GM21528 (cell line): ENCODE results near the gene SCUBE2.
"Not testable (repeated sequence)": the region's sequence is repeated elsewhere in the genome, so short reads cannot be mapped to it uniquely, and the experiment has no call there.

Experiments used
- ATAC-seq: cut with Tn5 transposase; IDR thresholded peaks from one replicate; pipeline ENCODE4 v1.9.1; 2021; ENCODE audit warnings: mild to moderate bottlenecking, moderate library complexity; ENCODE audit not compliant: unreplicated experiment, low FRiP score

SCUBE2 gene

DNA sequence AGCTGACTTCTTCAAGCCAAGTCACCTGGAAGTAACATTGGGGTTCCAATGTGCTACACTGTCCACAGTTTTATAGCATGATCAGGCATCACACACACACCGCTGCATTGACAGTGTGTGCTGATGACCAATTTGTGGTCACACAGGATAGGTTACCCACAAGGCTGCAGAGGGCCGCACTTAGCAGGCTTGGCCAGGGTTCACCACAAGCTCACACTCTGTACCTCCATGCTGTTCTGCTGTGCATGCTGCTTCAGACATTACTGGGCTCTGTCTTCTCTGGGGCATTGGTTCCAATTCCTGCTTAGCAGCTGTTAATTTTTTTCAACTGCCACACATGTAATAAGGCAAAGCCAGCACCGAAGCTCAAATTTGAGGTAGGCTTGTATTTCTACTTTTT lies 76.6 kb downstream of the SCUBE2 start:
- ATAC-seq = no peak

- ATAC-seq = no peak
Measured at GRCh38 chr11:9013373-9013772, 78.0 kb downstream of the SCUBE2 start.

- ATAC-seq = not testable (repeated sequence)
Measured at GRCh38 chr11:9009538-9009937, 81.9 kb downstream of the SCUBE2 start.

DNA sequence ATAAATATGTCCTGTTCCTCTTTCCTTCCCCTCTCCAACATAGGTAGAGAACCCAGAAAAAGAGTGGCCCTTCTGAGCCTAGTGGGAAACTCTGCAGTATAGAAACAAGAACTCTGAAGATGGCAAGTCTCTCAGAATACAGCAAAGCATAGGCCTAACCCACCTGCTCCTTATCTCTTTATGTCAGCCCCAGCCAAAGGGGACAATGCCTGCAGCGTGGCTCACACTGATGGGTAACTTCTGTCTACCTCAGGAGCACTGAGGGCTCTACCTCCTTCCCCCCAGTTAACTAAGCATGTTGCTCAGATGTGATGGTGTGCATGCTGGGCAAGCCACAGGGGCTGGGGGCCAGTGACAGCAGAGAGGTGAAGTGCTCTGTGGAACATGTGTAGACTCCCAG lies 82.7 kb downstream of the SCUBE2 start:
- no peak for ATAC-seq

GRCh38 chr11:9008011-9008550 lies 83.3 kb downstream of the SCUBE2 start:
- no peak for ATAC-seq

GRCh38 chr11:9005087-9005486 lies 86.3 kb downstream of the SCUBE2 start:
- ATAC-seq = no peak

DNA sequence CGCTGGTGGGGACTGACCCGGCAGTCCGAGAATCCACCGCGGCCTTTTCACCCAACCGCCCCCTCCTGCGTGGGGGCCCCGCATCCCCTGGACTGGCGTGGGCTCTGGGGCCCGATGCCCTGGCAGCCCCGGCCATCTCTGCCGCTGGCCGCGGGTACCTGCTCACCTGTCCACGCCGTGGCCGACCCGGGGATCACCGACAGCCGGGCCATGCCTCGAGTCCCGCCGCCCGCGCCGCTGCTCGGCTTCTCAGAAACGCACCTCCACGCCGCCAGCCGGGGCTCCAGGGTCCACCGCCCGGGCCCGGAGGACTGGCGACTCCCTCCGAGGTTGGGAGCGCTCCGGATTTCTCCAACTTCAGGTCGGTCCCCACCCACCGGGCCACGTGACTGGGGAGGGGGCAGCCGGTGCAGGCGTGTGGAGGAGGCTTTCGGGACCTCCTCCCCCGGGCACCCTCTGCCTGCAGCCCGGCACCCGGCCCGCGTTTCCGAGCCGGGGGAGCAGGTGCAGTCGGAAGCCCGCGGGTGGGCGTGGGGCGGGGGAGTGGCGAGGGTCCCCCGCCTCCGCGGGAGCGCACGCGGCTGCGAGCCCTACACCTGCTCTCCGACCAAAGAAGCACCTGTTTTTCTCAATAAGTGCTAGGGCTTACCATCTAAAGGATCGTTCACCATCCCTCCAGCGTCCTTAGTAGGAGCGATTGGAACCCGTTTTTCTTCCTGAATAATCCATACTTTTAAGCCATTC lies 87.0 kb downstream of the SCUBE2 start:
- ATAC-seq = no peak

DNA sequence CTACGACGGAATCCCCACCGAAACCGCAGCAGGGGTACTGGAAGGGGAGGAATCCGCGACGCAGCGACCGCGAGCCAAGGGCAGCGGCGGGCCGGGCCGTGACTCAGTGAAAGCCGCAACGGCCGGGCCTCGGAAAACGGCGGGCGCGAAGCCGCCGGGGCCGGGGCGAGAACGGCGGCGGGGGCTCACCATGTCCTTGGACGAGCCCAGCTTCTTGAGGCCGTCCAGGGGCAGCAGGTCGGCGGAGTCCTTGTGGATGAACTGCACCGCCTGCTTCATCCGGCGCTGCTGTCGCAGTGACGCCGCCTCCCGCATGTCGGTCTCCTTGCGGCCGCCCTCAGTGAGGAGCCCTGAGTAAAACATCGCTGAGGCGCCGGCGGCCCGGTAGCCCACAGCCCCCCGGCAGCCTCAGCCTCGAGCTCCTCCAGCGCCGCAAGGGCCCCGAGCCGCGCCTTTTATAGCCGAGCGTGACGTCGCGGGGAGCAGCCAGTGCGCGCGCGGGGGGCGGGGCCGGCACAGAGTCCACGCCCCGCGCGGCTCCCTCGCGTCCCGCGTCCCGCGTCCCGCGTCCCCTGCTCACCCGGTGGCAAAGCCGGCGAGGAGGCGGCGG lies 87.7 kb downstream of the SCUBE2 start, which contains the start of gene NRIP3:
TSS of gene NRIP3 (minus strand) at position 429 of the 610 bp plus-strand sequence. CDS start at position 363, 66 bp downstream.
- no peak for ATAC-seq

DNA sequence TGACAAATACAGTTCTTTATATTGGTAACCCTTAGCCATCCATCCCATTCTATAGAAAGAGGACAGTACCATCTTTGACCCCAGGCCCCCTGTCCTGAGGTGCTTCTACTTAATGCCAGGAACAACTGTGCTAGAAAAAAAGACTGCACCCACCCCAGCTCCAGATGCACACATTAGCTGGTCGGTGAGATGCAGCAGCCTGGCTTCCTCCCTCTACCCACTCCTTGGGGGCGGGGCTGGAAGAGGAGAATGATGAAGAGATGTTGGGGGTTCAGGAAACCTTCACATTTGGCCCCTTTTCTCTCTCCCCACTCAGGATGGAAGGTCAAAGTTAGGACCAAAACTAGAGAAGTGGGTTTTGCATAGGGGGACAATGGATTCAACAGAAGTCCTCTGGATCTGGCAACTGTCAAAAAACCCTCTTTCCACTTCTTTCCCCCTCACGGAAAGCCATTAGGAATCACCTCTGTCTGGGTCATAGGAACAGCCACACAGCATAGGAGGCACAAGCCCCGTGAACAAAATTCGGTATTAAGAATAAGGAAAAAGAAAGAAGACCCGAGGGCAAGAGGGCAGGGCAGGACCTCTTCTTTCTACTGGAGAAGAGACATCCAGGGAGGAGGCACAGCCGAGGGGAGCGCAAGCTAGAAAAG lies 88.4 kb downstream of the SCUBE2 start:
- ATAC-seq = no peak

DNA sequence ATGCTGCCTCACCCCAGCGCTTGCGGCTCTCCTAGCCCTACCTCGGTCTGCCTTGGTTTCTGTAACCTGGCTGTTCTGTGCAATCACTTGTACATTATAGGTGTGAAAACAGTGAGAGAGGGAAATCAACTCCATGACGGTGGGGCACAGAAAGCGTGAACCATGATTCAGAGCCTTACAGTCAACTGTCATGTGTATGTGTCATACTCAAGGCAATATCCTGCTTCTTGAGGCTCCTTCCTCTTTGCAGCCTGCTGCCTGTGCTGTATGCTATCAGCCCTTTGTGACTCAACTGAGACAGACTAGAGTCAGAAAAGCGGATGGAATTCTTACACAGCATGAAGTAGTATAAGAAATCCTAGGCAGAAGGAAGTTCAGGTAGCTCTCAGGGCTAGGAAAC lies 89.7 kb downstream of the SCUBE2 start:
- no peak for ATAC-seq

DNA sequence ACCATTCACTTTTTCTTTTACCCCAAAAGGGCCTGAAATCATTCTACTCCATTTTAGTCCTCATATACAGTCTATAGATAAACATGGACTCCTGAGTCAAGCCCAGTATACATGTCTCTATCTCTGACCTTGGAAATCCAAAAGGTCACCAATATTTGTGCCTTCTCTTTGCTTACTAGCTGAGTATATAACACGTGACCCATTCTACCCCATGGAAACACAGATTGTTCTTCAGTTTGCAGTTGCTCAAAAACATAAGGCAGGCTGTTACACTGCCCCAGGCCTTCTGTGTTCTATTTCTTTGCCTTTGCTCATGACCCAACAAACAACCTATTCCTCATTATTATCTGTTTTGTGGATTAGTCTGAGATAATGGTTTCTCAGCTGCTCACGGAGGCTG lies 93.4 kb downstream of the SCUBE2 start:
- ATAC-seq = no peak

GRCh38 chr11:8997451-8997850 lies 93.9 kb downstream of the SCUBE2 start:
- ATAC-seq = no peak

DNA sequence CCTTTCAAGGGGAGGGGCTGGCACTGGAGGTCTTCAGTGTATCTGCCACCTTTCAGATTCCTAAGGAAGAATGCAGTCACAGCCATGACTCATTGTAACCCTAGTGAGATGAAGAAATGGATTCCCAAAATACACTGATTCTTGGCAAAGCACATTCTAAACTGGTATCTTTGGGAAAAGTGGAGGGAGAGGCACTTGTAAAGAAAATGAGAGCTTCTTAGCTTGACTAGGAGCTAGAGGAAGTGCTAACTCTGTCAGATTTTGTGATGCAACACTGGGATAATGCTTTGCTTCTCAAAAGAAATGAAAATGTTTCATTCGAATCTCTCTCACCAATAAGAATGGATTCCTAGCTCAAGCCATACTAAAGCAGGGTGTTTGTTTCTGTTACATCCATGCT lies 101.9 kb downstream of the SCUBE2 start:
- no peak for ATAC-seq

GRCh38 chr11:8988329-8989234 lies 102.8 kb downstream of the SCUBE2 start:
- ATAC-seq = no peak

- ATAC-seq = no peak
Measured at GRCh38 chr11:8987446-8987845, 104.0 kb downstream of the SCUBE2 start.

GRCh38 chr11:8986772-8987171 lies 104.6 kb downstream of the SCUBE2 start:
- ATAC-seq = not testable (repeated sequence)

DNA sequence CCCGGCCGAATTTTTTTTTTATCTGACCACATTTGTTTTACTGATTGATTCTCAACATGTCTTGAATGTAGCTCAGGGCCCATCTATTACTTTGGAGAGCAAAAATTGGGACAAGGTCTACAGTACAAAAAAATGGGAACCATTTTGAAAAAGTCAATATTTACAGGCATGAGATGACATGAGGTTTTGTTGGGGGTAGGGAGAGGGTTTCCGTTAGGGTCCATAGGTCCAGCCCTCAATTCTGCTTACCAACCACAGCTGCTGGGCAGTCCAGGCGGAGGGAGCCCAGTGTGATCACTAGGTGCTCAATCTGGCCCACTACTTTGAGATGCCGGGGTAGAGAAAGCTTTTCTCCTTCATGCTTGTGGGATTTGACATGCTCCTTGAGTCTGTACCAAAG lies 105.9 kb downstream of the SCUBE2 start:
- ATAC-seq = no peak

GRCh38 chr11:8983552-8983951 lies 107.8 kb downstream of the SCUBE2 start:
- no peak for ATAC-seq

GRCh38 chr11:8980485-8980884 lies 110.9 kb downstream of the SCUBE2 start:
- ATAC-seq = no peak

GRCh38 chr11:8979365-8979764 lies 112.0 kb downstream of the SCUBE2 start:
- ATAC-seq = not testable (repeated sequence)
